CD4-positive, alpha-beta T cell treated with Interleukin-2 at 100 ng/mL for 4 hours (primary cell): Measurements from ENCODE around the gene PKIB.
"Not testable (repeated sequence)": the region's sequence is repeated elsewhere in the genome, so short reads cannot be mapped to it uniquely, and the experiment has no call there.

Source experiments
- DNase-seq: peaks from one replicate; pipeline ENCODE4 v3.0.0-alpha.2; 2020; ENCODE audit warnings: low spot score

Gene PKIB

DNA sequence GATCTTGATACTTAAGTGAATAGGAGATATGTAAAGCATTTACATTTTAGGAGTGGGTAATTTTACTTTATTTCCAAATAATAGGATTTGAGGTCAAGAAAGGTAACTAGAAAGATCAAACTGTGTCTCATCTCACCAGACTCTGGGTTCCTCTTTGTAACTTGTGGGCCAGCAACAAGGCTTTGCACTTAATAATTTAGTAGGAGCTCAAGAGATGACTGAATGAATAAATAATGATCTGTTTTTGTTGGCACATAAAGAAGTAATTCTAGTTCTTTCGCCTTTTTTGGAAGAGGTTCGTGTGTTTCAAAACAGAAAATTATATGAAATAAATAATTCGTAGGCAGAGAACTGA is 101.9 kb downstream of the PKIB start:
- no peak for DNase-seq

DNA sequence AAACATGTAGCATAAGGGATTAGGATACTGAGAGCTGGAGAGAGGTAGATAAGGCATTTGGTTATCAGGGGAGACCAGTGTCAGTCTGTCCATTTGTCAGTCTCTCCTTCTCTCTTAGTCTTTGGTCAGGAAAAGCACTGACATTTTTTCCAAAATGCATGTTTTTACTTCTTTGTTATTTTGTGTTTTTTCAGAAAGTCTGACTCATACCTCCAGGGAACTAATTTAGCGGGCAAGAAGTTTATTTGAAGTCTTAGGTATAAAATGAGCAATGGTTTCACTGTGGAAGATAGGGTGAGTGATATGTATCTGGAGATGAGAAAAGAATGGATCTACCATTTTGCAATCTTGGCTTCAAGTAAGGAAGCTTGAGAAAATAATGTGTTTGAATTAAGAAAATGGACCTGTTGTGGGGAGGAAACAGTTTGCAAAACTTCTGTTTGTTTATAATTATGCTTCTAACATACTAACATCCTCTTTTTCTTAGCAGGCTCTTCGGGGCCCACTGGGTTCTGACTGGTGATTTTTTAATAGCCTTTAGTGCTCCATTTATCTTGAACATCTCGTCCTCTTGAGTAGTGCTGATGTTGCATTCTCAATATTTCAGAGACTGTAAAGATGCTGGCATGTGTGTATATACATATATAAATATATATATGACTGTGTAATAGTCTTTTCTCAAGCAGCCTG is 102.4 kb downstream of the PKIB start:
- DNase-seq = no peak

DNA sequence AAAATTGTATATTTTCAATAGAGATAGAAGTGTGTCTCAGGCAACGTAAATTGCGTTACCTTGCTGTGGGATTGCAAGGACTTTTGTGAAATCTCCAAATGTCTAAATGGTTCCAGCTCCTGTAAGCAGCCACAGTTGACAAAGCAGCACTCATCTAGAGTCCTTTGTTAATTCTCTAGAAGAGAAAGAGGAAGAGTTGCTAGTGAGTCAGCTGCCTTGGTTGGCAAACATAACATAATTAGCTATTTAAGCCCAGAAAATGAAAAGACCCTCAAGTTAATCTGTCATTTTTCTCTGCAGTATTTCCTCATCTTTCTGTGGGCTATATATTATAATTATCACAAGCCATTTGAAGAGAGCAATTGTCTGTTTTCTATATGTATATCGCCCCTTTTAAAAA is 102.9 kb downstream of the PKIB start:
- DNase-seq = no peak

DNA sequence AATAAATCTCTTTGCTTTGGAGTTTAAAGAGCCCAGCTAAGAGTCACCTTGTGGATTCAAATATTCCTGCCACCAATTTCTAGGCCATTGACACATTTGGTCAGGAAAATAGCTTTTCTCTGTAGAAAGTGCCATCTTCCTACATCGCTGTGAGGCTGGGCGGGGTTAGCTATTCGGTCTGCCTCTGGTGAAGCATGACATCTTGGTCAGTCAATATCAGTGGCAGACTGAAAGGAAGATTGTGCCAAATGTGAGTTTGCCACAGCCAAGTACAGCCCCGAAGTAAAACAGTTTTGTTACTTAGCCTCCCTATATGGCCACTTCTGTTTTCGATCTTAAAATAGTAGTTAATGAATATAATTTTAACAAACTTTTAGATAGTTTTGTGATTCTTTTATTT is 103.9 kb downstream of the PKIB start:
- no peak for DNase-seq

DNA sequence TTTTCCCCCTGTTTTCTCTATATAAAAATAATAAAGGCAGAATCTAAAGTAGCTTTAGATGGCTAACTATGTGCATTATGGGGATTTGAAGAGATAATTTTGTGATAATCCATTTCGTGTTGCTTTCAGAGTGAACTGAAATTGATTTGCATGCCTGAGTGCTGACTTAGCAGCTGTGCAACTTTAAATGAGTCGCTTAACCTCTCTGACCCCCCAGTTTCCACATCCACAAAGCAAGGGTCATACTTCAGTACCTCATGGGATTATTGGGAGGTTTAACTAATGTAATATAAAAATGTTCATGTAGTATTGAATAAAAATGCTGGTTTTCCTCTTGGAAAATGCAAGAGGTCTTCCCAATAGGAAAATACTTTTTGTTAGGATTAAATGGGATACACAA is 105.5 kb downstream of the PKIB start:
- DNase-seq = no peak

DNA sequence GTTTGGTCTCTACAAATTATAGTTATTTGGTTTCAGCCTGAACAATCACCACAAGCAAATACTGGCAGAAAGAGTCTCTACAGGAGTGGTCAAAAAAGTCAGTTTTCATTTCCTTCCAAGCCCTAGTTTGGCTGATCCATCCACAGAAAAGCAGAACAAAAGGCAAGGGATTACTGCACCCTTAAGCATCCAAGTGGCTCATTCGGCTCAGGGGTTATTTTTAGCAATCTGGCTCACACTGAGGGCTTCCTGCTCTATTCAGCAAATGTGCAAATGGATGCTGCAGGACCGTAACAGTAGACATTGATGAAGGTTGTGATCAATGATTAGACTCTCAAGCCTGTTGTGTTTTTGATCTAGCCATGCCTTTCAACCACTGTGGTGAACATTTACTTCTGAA is 107.1 kb downstream of the PKIB start:
- DNase-seq = no peak

DNA sequence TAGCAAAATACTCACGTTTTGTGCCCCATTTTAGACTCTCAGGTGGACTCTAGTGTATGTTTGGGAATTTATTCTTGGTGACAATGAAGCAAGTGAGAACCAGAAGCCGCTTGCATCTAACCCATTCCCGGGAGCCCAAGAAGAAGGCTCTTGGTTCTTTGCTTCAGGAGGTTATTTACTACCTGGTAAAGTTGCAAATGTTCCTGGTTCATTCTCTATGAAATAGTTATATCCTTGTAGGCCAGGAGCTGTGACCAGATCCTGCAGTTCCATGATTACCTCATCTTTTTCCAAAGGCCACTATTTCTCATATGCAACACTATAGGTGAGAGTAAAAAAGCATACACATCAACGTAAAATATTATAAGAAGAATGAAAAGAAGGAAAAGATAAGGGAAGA is 108.4 kb downstream of the PKIB start:
- DNase-seq = no peak

DNA sequence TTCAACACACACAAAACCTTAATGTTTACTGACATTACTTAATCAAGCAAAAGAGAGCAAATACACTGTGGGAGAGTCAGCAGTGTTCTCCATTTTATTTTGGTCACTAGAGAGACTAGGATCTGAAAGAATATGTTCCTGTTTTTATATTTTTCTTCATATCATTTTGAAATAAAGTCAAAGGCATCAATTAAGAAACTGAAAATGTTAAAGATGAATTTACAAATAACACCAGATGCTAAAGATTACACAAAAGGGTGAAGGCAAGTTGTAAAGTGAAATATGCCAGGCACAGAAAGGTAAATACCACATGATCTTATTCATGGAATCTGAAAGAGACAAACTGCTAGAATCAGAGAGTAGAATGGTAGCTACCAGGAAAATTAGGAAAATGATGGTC is 109.0 kb downstream of the PKIB start:
- DNase-seq = no peak

DNA sequence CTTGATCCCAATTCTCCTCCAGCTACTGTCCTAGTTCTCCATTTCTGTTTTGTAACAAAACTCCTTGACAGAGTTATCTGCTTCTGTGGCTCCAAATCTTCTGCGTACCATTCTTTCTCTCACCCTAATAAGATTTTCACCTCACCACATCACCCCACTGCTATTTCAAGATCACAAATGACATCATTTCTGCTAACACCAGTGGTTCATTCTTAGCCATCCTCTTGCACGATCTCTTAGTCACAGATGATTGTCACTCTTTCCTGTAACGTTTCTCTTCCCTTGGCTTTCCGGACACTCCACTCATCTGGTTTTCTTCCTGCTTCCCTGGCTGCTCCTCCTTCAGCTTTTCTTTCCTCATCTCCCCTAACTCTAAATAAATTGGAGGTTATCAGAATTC is 112.5 kb downstream of the PKIB start:
- no peak for DNase-seq

DNA sequence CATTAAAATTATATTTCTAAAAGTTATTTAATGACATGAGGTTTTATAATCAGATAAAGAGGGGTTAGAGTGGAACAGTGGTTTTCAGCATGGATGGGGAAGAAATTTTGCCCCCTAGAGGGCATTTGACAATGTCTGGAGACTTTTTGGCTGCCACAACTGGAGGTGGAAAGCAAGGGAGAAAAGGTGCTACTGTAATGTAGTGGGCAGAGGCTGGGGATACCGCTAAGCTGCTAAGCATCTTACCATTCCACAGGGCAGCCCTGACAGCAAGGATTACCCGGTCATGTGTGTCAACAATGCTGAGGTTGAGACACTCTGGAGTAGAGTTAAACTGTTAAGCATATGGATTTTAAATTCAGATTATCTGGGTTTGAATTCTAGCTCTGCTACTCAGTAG is 116.4 kb downstream of the PKIB start:
- no peak for DNase-seq

DNA sequence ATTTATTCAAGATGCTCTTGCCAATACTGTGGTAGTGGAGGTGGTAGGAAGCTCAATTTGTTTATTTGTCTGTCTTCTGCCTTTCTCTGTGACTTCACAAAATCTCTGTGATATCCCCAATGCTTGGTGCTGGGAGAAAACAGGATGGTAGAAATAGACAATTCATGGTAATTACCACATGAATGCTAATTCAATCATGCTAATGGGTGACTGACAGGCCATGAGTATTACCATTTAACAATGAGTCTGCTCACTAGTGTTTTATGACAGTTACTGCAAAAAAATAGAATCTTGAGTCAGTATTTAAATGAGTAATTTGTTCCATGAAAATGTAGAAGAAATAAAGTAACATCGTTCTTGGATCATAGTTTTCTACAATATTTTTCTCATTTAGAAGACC is 117.0 kb downstream of the PKIB start:
- no peak for DNase-seq

DNA sequence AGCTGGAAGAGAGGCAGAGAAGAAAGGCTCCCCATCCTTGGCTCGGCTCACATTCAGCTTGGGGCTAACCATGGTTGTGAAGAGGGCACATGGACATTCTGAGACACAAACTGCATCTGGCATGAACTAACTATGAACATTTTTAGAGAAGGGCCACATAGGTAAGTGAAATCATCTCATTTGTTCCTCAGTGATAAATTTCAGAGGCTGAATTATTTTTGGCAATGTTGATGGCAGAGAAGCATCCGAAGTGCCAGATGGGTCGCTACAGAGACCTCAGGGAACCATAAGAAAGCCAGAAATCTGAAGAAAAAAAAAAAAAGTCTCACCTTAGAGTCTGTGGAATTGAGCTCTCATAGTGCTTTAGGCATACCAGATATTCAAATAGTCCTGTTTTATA is 120.1 kb downstream of the PKIB start:
- DNase-seq = no peak

DNA sequence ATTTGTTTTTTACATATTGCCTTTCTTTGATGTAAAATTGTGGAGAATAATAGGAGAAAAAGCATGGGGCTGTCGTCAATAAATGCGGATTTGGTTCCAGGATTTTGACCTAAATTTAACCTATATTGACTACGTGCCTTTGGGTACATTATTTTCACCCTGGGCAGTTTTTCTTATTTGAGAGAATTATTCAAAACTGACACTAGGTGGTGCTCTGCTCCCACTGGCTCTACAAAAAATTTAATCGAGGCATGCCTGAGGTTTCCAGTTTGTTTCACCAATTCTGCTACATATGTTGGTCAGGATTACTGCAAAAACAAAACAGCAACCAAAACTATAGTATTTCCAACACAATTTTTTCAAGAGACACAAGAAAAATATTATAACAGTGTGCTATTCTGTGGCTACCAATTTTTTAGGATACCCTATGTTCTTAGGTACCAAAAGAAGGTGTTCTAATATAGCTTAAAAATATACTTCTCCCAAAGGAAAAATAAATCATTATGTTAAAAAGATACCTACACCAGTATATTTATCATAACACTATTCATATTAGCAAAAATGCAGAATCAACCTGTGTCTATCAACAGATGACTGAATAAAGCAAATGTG is 120.7 kb downstream of the PKIB start:
- DNase-seq = peak; percentile 32

DNA sequence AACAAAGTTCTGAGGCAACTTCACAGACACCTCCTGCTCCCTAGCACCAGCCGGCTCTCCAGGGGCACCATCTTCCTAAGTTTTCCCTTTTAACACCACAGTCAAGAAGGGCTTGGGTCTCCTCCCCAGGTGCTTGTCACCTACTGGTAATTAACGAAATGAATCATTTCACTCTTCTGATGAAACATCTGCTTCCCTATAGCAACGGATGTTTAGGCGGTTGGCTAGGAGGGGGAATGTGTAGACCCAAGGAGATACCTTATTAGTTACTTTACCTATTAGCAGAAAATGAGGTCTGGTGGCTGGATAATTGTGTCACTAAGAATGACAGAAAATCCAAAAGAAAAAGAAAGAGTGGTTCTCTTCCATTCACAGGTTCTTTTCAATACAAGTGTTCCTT is 123.1 kb downstream of the PKIB start:
- DNase-seq = no peak

DNA sequence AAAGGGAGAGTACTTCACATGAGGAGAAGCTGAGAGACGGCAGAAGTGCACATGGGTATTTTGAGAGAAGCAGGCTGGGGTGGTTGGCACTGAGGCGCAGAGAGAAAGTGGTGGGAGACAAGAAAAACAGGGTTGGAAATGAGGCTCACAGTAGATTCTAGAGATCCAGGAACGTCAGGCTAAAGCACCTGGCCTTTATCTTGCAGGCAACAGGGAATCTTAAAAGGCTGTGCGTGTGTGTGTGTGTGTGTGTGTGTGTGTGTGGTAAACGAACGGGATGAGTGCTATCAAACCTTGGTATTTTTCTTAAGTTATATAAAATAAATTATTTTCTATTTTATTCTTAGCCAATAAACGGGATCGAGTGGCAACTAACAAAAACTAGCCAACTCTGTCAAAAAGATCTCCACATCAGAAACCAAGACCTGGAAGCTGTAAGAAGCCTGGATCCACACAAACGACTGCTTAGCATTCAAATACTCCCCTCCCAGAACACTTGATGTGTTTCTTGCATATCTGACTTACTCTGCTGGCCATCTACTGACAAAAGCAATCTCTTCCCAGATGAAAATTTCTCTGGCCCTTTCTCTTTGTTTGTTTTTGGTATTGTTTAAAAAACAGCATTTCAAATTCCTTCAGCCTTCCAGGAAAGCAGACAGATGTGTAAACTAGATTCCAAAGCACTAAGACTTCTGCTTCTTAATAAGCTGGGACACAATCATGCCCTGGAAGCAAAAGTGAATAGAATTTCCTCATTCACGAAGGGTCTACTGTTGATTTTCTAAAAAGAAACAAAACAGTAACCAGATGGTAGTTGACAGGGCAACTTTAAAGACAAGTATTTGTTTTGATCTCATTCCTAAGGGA is 124.6 kb downstream of the PKIB start:
- no peak for DNase-seq

DNA sequence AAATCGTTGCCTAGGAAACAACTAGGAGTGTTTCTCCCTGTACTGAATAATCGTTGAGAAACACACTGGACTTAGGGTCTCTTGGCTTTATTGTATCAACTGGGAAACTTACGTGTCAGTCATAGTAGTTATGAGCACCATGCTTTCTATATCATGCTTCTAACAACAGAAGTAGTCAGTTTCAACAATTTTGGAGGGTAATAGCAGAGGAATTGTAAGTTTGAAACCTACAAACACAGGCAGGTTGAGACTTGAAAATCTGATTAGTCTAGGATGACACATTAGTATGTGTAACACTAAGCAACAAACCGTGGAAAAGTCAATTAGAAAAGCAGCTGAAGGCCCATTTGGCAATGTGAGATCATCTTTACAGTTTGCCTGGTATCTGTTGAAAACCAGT is 125.4 kb downstream of the PKIB start:
- no peak for DNase-seq

DNA sequence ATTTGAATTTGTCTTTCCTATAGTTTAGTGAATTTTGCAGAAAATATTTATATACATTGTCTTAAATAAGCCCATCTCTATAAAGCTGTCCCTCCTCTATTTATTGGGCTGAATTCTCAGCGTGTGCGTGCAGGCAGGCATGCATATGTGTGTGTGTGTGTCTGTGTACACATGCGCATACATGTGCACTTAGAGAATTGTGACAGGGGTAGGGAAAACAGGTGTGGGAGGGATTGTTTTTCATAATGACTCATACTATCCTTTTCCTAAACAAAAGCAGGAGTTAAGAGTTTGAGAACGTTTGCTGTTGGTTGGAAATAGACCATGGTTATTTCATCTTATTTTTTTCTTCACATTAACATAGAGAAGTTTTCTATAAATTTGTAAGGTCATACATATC is 126.0 kb downstream of the PKIB start:
- DNase-seq = no peak

DNA sequence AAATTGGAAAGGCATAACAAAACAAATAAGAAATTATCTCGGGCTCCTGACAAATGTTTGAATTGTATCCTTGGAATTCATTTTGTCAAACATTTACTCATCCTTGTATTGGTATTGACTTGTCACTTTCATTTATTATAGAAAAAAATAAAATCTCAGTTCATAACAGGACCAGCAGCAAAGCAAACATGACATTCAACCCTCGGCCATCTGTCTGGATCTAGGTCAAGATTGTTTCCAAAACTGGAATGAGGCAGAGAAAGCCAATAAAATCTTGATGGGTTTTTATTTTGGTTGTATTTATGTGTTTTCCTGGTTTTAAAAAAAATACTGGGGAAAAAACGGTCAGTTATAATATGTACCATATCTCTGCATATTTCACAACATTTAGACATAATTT is 126.4 kb downstream of the PKIB start:
- DNase-seq = no peak

DNA sequence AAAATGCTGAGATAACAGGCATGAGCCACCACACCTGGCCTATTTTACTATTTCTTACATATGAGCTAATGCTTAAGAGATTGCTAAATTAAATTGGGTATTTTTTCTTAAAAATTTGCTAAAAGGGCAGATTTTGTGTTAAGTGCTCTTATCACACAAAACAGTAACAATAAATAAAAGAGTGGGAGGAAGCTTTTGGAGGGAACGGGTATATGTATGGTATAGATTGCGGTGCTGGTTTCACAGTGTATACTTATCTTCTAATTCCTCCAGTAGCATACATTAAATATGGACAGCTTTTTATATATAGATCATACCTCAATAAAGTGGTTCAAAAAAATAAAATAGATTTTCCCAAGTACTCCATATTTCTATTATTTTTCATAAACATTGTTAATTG is 129.9 kb downstream of the PKIB start:
- DNase-seq = no peak

DNA sequence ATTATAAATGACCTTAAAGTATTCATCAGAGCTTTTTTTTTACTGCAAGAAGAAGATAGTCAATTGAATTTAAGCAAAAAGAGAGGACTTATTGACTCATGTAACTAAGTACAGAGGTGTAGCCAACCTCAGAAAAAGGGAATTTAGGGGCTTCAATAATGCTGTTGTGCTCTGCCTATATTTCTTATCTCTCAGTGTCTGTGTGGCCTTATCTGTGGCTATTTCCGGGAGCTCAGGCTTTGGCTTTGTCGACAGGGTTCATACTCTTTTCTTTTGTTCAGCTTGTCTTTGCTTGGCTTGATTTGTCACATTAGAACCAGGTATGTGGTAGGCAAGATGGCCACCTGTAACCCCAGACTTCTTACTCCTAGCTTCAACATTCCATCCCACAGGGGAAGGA is 130.7 kb downstream of the PKIB start:
- DNase-seq = no peak

DNA sequence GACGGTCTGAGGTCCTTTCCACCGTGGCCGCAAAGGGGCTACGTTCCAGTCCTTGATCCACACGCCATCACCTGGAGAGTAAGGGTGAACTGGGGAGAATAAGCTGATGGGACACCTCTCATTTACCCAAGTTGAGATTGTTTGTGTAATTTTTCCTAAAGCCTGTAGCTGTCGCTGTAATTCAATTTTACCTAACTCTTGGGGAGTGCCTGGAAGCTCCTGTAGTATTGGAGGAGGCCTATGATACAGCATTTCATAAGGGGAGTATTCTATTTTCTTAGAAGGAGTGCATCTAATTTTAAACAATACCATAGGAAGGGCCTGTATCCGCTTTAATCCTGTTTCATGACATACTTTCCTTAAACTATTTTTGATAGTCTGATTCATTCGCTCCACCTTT is 134.0 kb downstream of the PKIB start:
- not testable (repeated sequence) for DNase-seq

DNA sequence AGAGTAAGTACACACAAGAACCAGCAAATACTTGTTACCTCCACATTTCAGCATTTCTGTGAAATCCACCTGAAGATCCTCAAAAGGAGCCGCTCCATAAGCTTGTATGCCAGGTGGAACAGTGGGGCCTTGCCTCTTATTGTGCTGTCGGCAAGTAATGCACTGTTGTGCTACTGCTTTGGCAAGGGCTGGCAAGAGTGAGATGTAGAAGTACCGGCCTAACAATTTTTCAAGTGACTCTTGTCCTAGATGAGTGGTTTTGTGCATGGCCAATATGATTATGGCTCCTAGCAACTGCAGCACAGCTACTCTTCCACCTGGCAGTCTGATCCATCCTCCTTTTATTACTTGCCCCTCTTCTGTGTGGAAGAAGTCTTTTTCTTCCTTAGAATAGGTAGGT is 134.7 kb downstream of the PKIB start:
- DNase-seq = not testable (repeated sequence)

DNA sequence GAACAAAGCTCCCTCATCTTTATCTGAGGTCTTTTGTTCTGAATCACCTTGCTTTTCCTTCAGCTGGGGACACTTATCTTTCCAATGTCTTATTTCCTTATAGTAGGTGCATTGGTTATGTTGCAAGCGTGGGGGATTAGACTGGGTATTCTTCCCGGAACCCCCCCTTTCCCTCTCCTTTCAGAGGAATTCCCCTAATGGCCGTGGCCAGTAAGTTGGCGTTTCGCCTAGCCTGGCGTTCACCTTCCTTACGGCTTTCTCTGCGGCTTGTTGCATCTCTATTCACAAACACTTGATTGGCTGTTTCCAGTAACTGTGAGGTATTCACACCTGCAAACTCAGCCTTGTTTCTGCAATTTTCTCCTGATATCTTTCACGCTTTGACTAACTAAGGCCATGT is 136.5 kb downstream of the PKIB start:
- no peak for DNase-seq

DNA sequence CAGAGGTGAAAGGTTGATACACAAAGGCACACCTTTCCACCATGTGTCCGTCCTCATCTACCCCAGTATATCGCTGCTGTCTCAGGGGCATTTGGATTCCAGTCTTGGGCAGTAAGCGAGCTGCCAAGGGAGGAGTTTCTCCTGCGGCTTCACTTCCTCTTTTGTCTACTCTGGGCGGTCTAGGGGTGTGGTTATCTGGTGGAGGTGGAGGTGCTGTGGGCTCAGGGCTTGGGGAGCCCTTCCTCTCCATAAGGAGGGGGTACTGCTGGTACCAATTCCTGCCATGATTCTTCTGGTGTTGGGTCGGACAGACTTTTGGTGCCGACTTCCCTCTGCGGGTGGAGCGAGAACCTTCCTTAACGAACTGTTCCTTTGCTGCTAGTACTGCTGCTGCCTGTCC is 137.4 kb downstream of the PKIB start:
- no peak for DNase-seq
